ENCODE data around the gene PLXNA2.

PLXNA2 gene

GRCh38 chr1:208157769-208158168 is 86.4 kb downstream of the PLXNA2 start:
- no peak for DNase-seq

GRCh38 chr1:208156741-208157140 is 87.4 kb downstream of the PLXNA2 start:
- DNase-seq: no peak

GRCh38 chr1:208156310-208156709 is 87.9 kb downstream of the PLXNA2 start:
- no peak for DNase-seq

- no peak for DNase-seq
Observed at GRCh38 chr1:208154679-208155642, 89.2 kb downstream of the PLXNA2 start.

GRCh38 chr1:208154040-208154439 is 90.1 kb downstream of the PLXNA2 start:
- DNase-seq: peak; percentile 66

- DNase-seq: no peak
Observed at GRCh38 chr1:208153386-208153785, 90.8 kb downstream of the PLXNA2 start.

- DNase-seq: no peak
Observed at GRCh38 chr1:208151728-208152598, 92.2 kb downstream of the PLXNA2 start.

- no peak for DNase-seq
Observed at GRCh38 chr1:208150833-208151458, 93.2 kb downstream of the PLXNA2 start.

- peak; percentile 17 for DNase-seq
Observed at GRCh38 chr1:208149776-208150514, 94.2 kb downstream of the PLXNA2 start.

- DNase-seq: no peak
Observed at GRCh38 chr1:208149213-208149612, 95.0 kb downstream of the PLXNA2 start.

- DNase-seq: no peak
Observed at GRCh38 chr1:208148380-208148779, 95.8 kb downstream of the PLXNA2 start.

GRCh38 chr1:208146650-208147049 is 97.5 kb downstream of the PLXNA2 start:
- DNase-seq: no peak

- no peak for DNase-seq
Observed at GRCh38 chr1:208145167-208145566, 99.0 kb downstream of the PLXNA2 start.

GRCh38 chr1:208142590-208143382 is 101.4 kb downstream of the PLXNA2 start:
- DNase-seq: no peak

- no peak for DNase-seq
Observed at GRCh38 chr1:208141610-208142192, 102.5 kb downstream of the PLXNA2 start.

GRCh38 chr1:208139434-208140045 is 104.6 kb downstream of the PLXNA2 start:
- no peak for DNase-seq

- DNase-seq: peak; percentile 19
Observed at GRCh38 chr1:208137193-208137592, 107.0 kb downstream of the PLXNA2 start.

GRCh38 chr1:208136459-208137182 is 107.6 kb downstream of the PLXNA2 start:
- DNase-seq: no peak

- DNase-seq: no peak
Observed at GRCh38 chr1:208135354-208135753, 108.8 kb downstream of the PLXNA2 start.

GRCh38 chr1:208134491-208134890 is 109.7 kb downstream of the PLXNA2 start:
- DNase-seq: no peak

Data from DMS53 (cell line).